Spleen (tissue), 11 donors: ENCODE data around the gene GABRB1. TPM values are rescaled to one million over a fixed set of nuclear protein-coding genes. Genes with fewer than 3 reads are reported as not detected.

Source experiments
- DNase-seq: peaks from one replicate; pipeline ENCODE4 v3.0.0-alpha.2; 2020
- H3K27ac ChIP-seq, 8 donors: fragments of 200-600 bp; sonication (generic) in 7 of 8; 1 replicate in 4 of 8; 2 replicates in 4 of 8; pipeline versions ENCODE4 v1.5.0 to v1.8.0; 2016 to 2021; ENCODE audit warnings: inconsistent platforms in 4 of 8, mild to moderate bottlenecking in 4 of 8, moderate library complexity in 1 of 8
- H3K27me3 ChIP-seq, 7 donors: fragments of 200-600 bp; sonication (generic) in 6 of 7; replicated peaks in 1 of 7; 1 replicate in 4 of 7; 2 replicates in 3 of 7; pipeline versions ENCODE4 v1.5.0 to v1.8.0; 2016 to 2021; ENCODE audit warnings: inconsistent platforms in 3 of 7, mild to moderate bottlenecking in 1 of 7
- H3K36me3 ChIP-seq, 6 donors: fragments of 200-600 bp; sonication (generic) in 5 of 6; 1 replicate in 4 of 6; 2 replicates in 2 of 6; pipeline versions ENCODE4 v1.5.0 to v1.8.0; 2016 to 2021; ENCODE audit warnings: inconsistent platforms in 2 of 6
- H3K4me1 ChIP-seq, 6 donors: fragments of 200-600 bp; sonication (generic) in 5 of 6; 1 replicate in 3 of 6; 2 replicates in 3 of 6; pipeline versions ENCODE4 v1.5.0 to v1.8.0; 2016 to 2021; ENCODE audit warnings: inconsistent platforms in 3 of 6
- H3K4me3 ChIP-seq, 8 donors: fragments of 200-600 bp; sonication (generic) in 7 of 8; 1 replicate in 4 of 8; 2 replicates in 4 of 8; pipeline versions ENCODE4 v1.5.0 to v1.8.0; 2016 to 2021; ENCODE audit warnings: inconsistent platforms in 4 of 8, mild to moderate bottlenecking in 4 of 8, moderate library complexity in 2 of 8
- H3K9me3 ChIP-seq, 8 donors: fragments of 200-600 bp; sonication (generic) in 7 of 8; 1 replicate in 4 of 8; 2 replicates in 4 of 8; pipeline versions ENCODE4 v1.5.0 to v1.8.0; 2016 to 2021; ENCODE audit warnings: inconsistent platforms in 4 of 8
- CTCF ChIP-seq, 11 experiments: fragments of 200-600 bp in 7 of 11; fragments of 450-650 bp in 4 of 11; sonication (generic) in 4 of 11; IDR thresholded peaks in 8 of 11; conservative IDR thresholded peaks in 3 of 11; 1 replicate in 7 of 11; 2 replicates in 4 of 11; pipeline versions ENCODE4 v1.4.0 to v1.8.0; 2016 to 2021; ENCODE audit warnings: antibody characterized with exemption in 11 of 11, inconsistent platforms in 4 of 11, mild to moderate bottlenecking in 1 of 11
- POLR2A ChIP-seq, 3 donors: fragments of 450-650 bp; IDR thresholded peaks; one replicate each; pipeline ENCODE4 v1.5.1; 2017; ENCODE audit warnings: antibody characterized with exemption in 3 of 3, mild to moderate bottlenecking in 1 of 3
- POLR2AphosphoS5 ChIP-seq, 3 donors: sonication (generic); formaldehyde crosslinking; IDR thresholded peaks; one replicate each; pipeline ENCODE4 v1.5.1; 2017; ENCODE audit warnings: antibody characterized with exemption in 3 of 3
- WGBS, 5 donors: extraction: QIAGEN DNeasy Blood & Tissue Kit in 3 of 5; methylation state at CpG; one replicate each; pipeline versions ENCODE4 v1.1.5 to v1.1.7; 2013 to 2018; 5-methylcytosine and 5-hydroxymethylcytosine counted together
- intact Hi-C: fragments of 100-400 bp; cut with DNase I; formaldehyde crosslinking; loops from one replicate; pipeline ENCODE4 v1.15.0; 2023; ENCODE audit warnings: low total_unique reads
- polyA plus RNA-seq, 3 donors: library from polyadenylated mRNA; stranded (reverse); fragments of 200-250 nt; gene quantifications; one replicate each; pipeline ENCODE4 v1.2.1, GENCODE V29; 2013
- total RNA-seq, 7 donors: library from RNA; depleted of rRNA in 3 of 7; stranded (reverse); fragments of >200 nt in 3 of 7; fragmentation: NEBNext Ultra II Directional in 4 of 7; extraction: Animal tissue kit (Norgen Biotek cat#: 25700) in 4 of 7; gene quantifications; one replicate each; pipeline versions ENCODE4 v1.1.0 to v1.2.1, GENCODE V29; 2016 to 2021
- donor health status: healthy with polysubstance abuse.
- donor health status: DM: no; HTN: no; CAD: no; lungs with moderate emphysema.
- donor health status: DM: no; HTN: no; CAD: no.
- donor health status: Bipolar disorder and iron deficiency.
- donor health status: healthy.
- donor health status: DM: no; HTN: no; CAD: no.
- donor health status: DM: yes; HTN: yes; CAD: no.

The GABRB1 gene
- total and polyA plus RNA-seq, 10 donors: not detected

GRCh38 chr4:47471064-47471463, 439.7 kb downstream of the GABRB1 start:
- TF ChIP-seq POLR2AphosphoS5 (IDR thresholded peaks at IDR 0.05) (no peak), CTCF (IDR thresholded peaks at IDR 0.05 in 8 of 11, conservative IDR thresholded peaks at IDR 0.05 in 3 of 11) (no peak), POLR2A (IDR thresholded peaks at IDR 0.05) (no peak)
- WGBS, 5 donors: 58 to 69% (median 67%) methylated on average over 4 of the region's 4 CpGs
- Histone ChIP-seq H3K27ac (no peak overlapping the region), H3K27me3 (no peaks in the 10 kb centered on the region), H3K4me1 (no peaks in the 10 kb centered on the region), H3K4me3 (no peak overlapping the region), H3K36me3 (no peaks in the 10 kb centered on the region), H3K9me3 (no peaks in the 10 kb centered on the region)
- intact Hi-C loops: no loop called here
- no peak for DNase-seq

DNA sequence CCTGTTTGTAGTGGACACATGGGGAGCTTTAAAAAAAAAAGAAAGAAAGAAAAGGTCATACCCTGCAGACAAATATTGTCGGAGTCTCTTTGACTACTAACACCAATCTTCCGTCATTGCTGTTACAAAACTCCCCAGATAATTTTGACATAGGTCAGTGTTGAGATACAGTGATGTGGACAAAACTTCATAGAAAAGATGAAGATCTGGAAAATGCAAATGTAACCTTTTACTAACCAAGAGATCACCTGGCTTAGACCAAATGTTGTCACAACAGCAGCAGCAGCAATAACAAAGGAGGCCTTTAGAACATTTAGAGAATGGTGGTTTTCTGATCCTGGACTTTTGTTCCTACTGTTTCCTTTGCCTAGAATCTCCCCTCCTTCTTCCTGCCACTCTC, 440.2 kb downstream of the GABRB1 start:
- intact Hi-C loops: no loop called here

GRCh38 chr4:47473141-47473750, 441.9 kb downstream of the GABRB1 start:
- H3K36me3 ChIP-seq: no peaks in the 10 kb centered on the region
- H3K4me3 ChIP-seq: no peak overlapping the region
- WGBS, 5 donors: 79 to 92% (median 88%) methylated on average over 3 of the region's 3 CpGs
- no peaks in the 10 kb centered on the region for H3K4me1 ChIP-seq
- H3K9me3 ChIP-seq: no peaks in the 10 kb centered on the region
- intact Hi-C loops: no loop called here
- DNase-seq: no peak
- no peaks in the 10 kb centered on the region for H3K27me3 ChIP-seq
- TF ChIP-seq CTCF (IDR thresholded peaks at IDR 0.05 in 8 of 11, conservative IDR thresholded peaks at IDR 0.05 in 3 of 11): no peak
- no peak for TF ChIP-seq POLR2AphosphoS5 (IDR thresholded peaks at IDR 0.05)
- no peak for TF ChIP-seq POLR2A (IDR thresholded peaks at IDR 0.05)
- no peak overlapping the region for H3K27ac ChIP-seq

More for the DNA sequence above, 440.2 kb downstream of the GABRB1 start:
- no peaks in the 10 kb centered on the region for H3K4me1 ChIP-seq
- H3K27ac ChIP-seq: no peak overlapping the region
- no peaks in the 10 kb centered on the region for H3K36me3 ChIP-seq
- WGBS, 5 donors: 59 to 87% (median 68%) methylated on average over 2 of the region's 2 CpGs
- H3K4me3 ChIP-seq: no peak overlapping the region
- no peak for TF ChIP-seq POLR2A (IDR thresholded peaks at IDR 0.05)
- no peak for TF ChIP-seq CTCF (IDR thresholded peaks at IDR 0.05 in 8 of 11, conservative IDR thresholded peaks at IDR 0.05 in 3 of 11)
- TF ChIP-seq POLR2AphosphoS5 (IDR thresholded peaks at IDR 0.05): no peak
- no peak for DNase-seq
- no peaks in the 10 kb centered on the region for H3K9me3 ChIP-seq
- H3K27me3 ChIP-seq: no peaks in the 10 kb centered on the region

GRCh38 chr4:47474799-47475198, 443.4 kb downstream of the GABRB1 start:
- no peaks in the 10 kb centered on the region for H3K9me3 ChIP-seq
- intact Hi-C loops: no loop called here
- TF ChIP-seq POLR2A (IDR thresholded peaks at IDR 0.05) (no peak), CTCF (IDR thresholded peaks at IDR 0.05 in 8 of 11, conservative IDR thresholded peaks at IDR 0.05 in 3 of 11) (no peak), POLR2AphosphoS5 (IDR thresholded peaks at IDR 0.05) (no peak)
- H3K27ac ChIP-seq: no peak overlapping the region
- H3K4me1 ChIP-seq: no peaks in the 10 kb centered on the region
- no peaks in the 10 kb centered on the region for H3K27me3 ChIP-seq
- H3K4me3 ChIP-seq: no peak overlapping the region
- H3K36me3 ChIP-seq: no peaks in the 10 kb centered on the region
- WGBS, 5 donors: 83 to 91% (median 85%) methylated on average over 4 of the region's 4 CpGs
- DNase-seq: no peak
